ENCODE measurements around the gene COL19A1. TPM values are rescaled to one million over a fixed set of nuclear protein-coding genes. Genes with fewer than 3 reads are reported as not detected.

The COL19A1 gene
- total and polyA plus RNA-seq, 2 experiments from 2014 or later: not detected

- no peak for ATAC-seq
- Histone ChIP-seq H3K36me3 (ENCODE audit: insufficient read depth) (no peaks in the 10 kb centered on the region), H3K4me2 (no peak overlapping the region), H3K27ac (ENCODE audit: low read depth) (no peak overlapping the region), H3K4me1 (ENCODE audit: insufficient read depth) (no peaks in the 10 kb centered on the region), H4K20me1 (replicated peaks; ENCODE audit: insufficient read depth) (no peaks in the 10 kb centered on the region), H3K9me2 (ENCODE audit: insufficient read depth) (no peaks in the 10 kb centered on the region), H3K4me3 (no peak overlapping the region), H3K79me2 (replicated peaks; ENCODE audit: insufficient read depth) (no peaks in the 10 kb centered on the region), H3K27me3 (ENCODE audit: insufficient read depth) (no peaks in the 10 kb centered on the region), H2AFZ (no peak overlapping the region), H3F3A (replicated peaks; ENCODE audit: low read depth) (no peaks in the 10 kb centered on the region)
- Mint-ChIP-seq H3K4me3 (no peak overlapping the region), H3K27me3 (ENCODE audit: insufficient read depth, low read depth, poor library complexity) (no peaks in the 10 kb centered on the region), H3K9me3 (no peaks in the 10 kb centered on the region), H3K27ac (no peak overlapping the region), H3K4me1 (no peaks in the 10 kb centered on the region), H3K36me3 (ENCODE audit: low read depth) (no peaks in the 10 kb centered on the region)
- TF ChIP-seq NANOG (IDR thresholded peaks at IDR 0.05; ENCODE audit: borderline replicate concordance): no peak
- no peak for TF ChIP-seq ETS1 (IDR thresholded peaks at IDR 0.05)
- TF ChIP-seq ZNF114 (CRISPR knock-in tag; IDR thresholded peaks at IDR 0.05): no peak
- no peak for TF ChIP-seq POLR2AphosphoS5 (IDR thresholded peaks at IDR 0.05; ENCODE audit: low read depth)
- DNase-seq (ENCODE audit: low spot score): no peak
These were observed 87.1 kb downstream of the COL19A1 start for GRCh38 chr6:69953491-69953890.

- H3K36me3 ChIP-seq (ENCODE audit: insufficient read depth): no peaks in the 10 kb centered on the region
- no peaks in the 10 kb centered on the region for H3K9me2 ChIP-seq (ENCODE audit: insufficient read depth)
- no peak for ATAC-seq
- Mint-ChIP-seq H3K27me3 (ENCODE audit: insufficient read depth, low read depth, poor library complexity) (no peaks in the 10 kb centered on the region), H3K27ac (no peak overlapping the region), H3K9me3 (no peaks in the 10 kb centered on the region), H3K4me3 (no peak overlapping the region), H3K36me3 (ENCODE audit: low read depth) (no peaks in the 10 kb centered on the region), H3K4me1 (no peaks in the 10 kb centered on the region)
- no peak for TF ChIP-seq EZH2 (IDR thresholded peaks at IDR 0.05; ENCODE audit: low read depth, unreplicated experiment)
- TF ChIP-seq STAT1 (IDR thresholded peaks at IDR 0.05; ENCODE audit: unreplicated experiment): no peak
- TF ChIP-seq CREB1 (CRISPR knock-in tag; IDR thresholded peaks at IDR 0.05; ENCODE audit: low read depth): no peak
- no peak for TF ChIP-seq POLR2AphosphoS5 (IDR thresholded peaks at IDR 0.05; ENCODE audit: low read depth)
- TF ChIP-seq ZNF331 (CRISPR knock-in tag; IDR thresholded peaks at IDR 0.05; ENCODE audit: low read depth): no peak
- TF ChIP-seq EZH2phosphoT487 (IDR thresholded peaks at IDR 0.05; ENCODE audit: unreplicated experiment): no peak
- no peaks in the 10 kb centered on the region for H4K20me1 ChIP-seq (replicated peaks; ENCODE audit: insufficient read depth)
- H3K27me3 ChIP-seq (ENCODE audit: insufficient read depth): no peaks in the 10 kb centered on the region
- H3K4me3 ChIP-seq: no peak overlapping the region
- H3K27ac ChIP-seq (ENCODE audit: low read depth): no peak overlapping the region
- DNase-seq (ENCODE audit: low spot score): no peak
- H3K4me1 ChIP-seq (ENCODE audit: insufficient read depth): no peaks in the 10 kb centered on the region
- no peaks in the 10 kb centered on the region for H3K79me2 ChIP-seq (replicated peaks; ENCODE audit: insufficient read depth)
- no peak overlapping the region for H3K4me2 ChIP-seq
- no peak overlapping the region; the same call in 1 of the 2 replicates for H2AFZ ChIP-seq
- H3F3A ChIP-seq (replicated peaks; ENCODE audit: low read depth): no peaks in the 10 kb centered on the region
These were observed 88.4 kb downstream of the COL19A1 start for GRCh38 chr6:69954733-69955132.

- Histone ChIP-seq H2AFZ (no peak overlapping the region), H3K79me2 (replicated peaks; ENCODE audit: insufficient read depth) (no peaks in the 10 kb centered on the region), H3F3A (replicated peaks; ENCODE audit: low read depth) (no peaks in the 10 kb centered on the region), H3K27me3 (ENCODE audit: insufficient read depth) (no peaks in the 10 kb centered on the region), H3K4me2 (no peak overlapping the region), H3K4me3 (no peak overlapping the region), H3K27ac (ENCODE audit: low read depth) (no peak overlapping the region), H3K9me2 (ENCODE audit: insufficient read depth) (no peaks in the 10 kb centered on the region), H3K4me1 (ENCODE audit: insufficient read depth) (no peaks in the 10 kb centered on the region), H3K36me3 (ENCODE audit: insufficient read depth) (no peaks in the 10 kb centered on the region), H4K20me1 (replicated peaks; ENCODE audit: insufficient read depth) (no peaks in the 10 kb centered on the region)
- no peaks in the 10 kb centered on the region for H3K27me3 Mint-ChIP-seq (ENCODE audit: insufficient read depth, low read depth, poor library complexity)
- no peak for ATAC-seq
- H3K36me3 Mint-ChIP-seq (ENCODE audit: low read depth): no peaks in the 10 kb centered on the region
- no peaks in the 10 kb centered on the region for H3K9me3 Mint-ChIP-seq
- H3K27ac Mint-ChIP-seq: no peak overlapping the region
- TF ChIP-seq ZNF114 (CRISPR knock-in tag; IDR thresholded peaks at IDR 0.05) (no peak), EZH2phosphoT487 (IDR thresholded peaks at IDR 0.05; ENCODE audit: unreplicated experiment) (no peak), STAT1 (IDR thresholded peaks at IDR 0.05; ENCODE audit: unreplicated experiment) (no peak), REST (IDR thresholded peaks at IDR 0.05; ENCODE audit: unreplicated experiment) (no peak), ETS1 (IDR thresholded peaks at IDR 0.05) (no peak), EZH2 (IDR thresholded peaks at IDR 0.05; ENCODE audit: low read depth, unreplicated experiment) (no peak), POLR2AphosphoS5 (IDR thresholded peaks at IDR 0.05; ENCODE audit: low read depth) (no peak)
- H3K4me3 Mint-ChIP-seq: no peak overlapping the region
- no peak for DNase-seq (ENCODE audit: low spot score)
- H3K4me1 Mint-ChIP-seq: no peaks in the 10 kb centered on the region
These were observed 91.7 kb downstream of the COL19A1 start for GRCh38 chr6:69957985-69958559.

Measured in GM23338 (cell line).